COLO829 (cell line): ENCODE measurements around the gene ISX.

Source experiments
- DNase-seq: peaks from one replicate; pipeline ENCODE4 v3.0.0; 2012; ENCODE audit warnings: low spot score

The ISX gene

DNA sequence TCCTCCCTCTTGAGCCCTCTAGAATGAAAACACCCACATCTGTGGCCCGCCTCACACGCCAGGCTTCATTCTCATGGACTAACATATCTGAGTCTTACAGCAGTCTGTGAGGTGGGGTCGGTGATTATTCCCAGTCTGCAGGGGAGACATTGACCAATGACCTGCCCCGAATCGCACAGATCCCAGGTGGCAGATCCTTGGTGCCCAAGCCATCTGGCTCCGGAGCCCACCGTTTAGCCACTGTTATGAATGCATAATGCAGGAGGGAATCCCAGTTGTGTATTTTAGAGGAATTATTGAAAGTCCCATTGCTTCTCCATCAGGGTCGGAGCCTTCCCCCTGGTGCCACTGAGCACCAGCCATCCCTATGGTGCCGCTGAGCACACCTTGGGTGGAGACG lies 47.4 kb downstream of the ISX start:
- DNase-seq = no peak

DNA sequence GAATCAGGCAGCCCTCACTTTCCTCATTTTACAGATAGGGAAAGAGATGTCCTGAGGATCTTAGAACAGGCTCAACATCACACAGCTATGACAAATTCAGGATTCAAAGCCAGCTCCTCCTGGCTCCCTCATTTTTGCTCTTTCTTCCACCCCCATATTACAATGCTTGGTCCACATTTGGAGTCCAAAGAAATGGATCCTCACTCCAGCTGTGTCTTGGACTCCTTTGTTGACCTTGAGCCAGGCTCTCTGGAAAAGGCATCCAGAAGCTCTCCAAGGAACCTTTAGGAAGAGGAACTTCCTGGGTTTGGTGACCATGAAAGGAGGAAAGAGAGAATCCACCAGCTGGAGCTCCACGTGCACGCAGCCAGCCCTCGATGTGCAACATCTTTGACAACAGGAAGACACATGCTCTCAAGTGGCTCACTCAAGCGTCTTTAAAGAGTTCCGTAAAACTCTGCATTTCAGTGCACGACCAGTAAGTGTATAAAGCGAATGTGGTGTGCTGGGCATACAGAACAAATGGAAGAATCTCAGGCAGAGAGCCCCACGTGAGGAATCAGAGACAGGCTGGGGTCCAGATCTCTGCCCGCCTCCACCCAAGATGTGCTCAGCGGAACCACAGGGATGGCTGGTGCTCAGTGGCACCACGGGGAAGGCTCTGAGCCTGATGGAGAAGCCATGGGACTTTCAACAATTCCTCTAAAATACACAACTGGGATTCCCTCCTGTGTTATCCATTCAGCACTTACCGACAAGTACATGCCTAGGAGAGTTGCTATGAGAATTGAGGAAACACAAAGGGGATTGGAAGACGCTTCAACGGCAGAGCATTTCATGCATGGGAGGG lies 48.4 kb downstream of the ISX start:
- no peak for DNase-seq

DNA sequence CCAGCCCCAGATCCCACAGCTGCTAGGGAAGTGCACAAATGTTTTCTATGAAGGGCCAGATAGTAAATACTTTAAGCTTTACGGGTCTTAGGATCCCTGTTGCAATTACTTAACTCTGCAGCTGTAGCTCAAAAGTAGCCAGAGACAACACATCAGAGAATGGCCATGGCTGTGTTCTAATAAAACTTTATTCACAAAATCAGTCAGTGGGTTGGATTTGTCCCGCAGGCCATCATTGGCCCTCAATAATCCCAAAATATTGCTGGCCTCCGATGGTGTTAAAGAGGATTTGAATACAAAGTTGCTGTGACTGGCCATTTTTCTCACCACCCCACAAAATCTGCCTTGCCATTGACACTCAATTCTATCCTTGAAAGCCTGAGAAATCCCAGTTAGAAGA lies 49.6 kb downstream of the ISX start:
- DNase-seq = no peak

DNA sequence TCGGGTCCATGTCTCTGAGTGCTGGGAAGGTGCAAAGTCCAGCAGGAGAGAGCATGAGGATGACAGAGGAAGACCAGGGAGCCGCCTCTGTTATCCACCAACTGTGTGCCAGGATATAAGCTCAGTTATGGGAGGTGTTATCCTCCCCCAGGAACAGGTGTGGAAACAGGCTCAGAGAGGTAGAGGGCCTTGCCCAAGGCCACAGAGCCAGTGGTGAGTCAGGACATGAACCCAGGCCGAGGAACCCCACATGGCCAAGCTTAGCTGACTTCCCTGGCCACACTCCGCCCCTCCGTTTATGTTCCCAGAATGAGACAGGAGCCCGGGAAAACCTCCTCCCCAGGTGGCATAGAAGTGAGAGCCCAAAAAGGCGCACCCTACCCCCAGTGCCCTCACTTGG lies 50.3 kb downstream of the ISX start:
- no peak for DNase-seq

DNA sequence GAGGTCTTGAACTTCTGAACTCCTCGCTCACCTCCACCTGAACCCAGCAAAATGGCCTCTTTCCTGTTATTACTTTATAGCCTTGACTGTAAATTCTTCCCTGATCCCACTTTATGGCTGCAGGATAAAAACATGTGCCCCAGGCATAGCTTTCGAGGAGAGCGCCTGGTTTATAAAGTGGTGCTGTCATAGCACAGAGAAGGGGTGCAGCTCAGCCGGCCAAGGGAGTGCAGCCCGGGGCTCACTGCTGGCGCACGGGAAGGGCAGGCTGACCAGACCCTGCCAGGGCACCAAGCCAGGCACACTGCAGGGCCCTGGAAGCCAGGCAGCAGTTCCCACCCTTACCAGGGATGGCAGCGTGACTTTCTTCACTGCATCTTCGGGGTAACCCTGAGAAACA lies 50.9 kb downstream of the ISX start:
- DNase-seq = no peak

DNA sequence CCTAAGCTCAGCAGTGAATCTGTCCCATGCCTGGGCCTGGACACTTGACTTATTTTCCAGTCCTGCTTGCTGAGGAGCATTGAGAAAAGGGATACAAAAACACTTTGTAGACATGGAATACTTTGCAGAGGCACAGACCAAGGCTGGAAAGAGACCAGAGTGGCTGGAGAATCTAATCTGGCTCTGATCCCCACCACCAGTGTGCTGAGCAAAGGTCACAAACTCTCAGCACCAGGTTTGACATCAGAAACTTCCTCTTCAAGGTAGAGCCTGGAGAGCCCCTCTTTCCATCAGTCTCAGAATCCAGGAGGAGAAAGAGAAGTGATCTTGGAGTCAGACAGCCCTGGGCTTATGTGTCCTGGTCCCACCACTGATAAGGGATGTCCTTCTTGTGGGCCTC lies 53.5 kb downstream of the ISX start:
- DNase-seq = no peak

DNA sequence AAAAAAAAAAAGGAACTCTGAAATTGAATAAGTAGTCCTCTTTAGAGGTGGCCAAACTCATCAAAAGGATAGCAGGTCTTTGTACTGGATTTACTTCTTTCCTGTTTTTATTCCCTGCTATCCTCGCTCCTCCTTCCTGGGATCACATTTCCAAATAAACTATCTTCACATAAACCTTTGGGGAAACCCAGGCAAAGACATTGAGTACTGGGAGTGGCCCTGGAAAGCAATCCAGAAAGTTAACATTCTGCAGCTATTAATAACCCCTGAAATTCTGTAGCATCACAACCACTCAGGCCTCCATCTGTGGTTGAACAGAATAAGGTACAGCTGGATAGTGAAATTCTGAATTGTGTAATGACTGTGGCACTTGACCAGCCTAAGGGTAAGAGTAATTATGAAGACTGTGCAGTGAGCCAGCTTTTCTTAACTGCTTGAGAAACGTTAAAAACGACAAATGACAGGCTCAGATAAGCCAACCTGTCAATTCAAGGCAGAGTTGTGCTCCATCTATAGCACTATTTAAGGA lies 58.8 kb downstream of the ISX start:
- no peak for DNase-seq

DNA sequence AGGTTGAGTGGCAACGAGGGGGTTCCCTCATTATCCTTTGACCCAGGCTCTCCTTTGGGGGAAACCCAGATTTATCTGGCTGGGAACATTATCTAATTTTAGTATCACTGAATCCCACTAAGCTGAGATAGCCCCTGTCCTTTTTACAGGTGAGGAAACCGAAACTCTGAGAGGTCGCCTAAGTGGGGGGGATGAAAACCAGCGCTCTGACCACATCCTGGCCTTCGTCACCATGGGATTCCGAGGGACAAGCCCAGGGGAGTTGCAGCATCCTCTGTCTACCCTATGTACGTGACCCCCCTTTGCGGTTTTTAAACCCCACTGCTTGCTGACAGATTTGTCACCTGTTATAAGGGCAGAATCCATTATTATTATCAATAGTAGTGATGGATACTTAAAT lies 61.0 kb downstream of the ISX start:
- no peak for DNase-seq

DNA sequence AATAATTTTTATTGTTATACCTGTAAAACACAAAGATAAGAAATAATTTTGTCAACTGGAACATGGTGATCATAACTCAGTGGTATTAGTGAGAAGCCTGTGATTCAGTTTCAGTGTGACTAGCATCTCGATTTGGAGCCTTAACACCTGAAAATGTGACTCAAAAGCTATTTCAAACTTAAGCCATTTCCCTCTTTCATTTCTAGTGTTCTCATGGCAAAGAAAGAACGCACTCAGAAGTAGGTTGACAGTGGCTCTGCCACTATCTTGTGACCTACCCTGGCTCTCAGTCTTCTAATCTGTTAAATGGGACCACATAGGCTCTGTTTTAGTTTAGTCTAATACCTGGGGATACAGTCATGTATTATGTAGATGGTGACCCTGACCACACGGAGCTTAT lies 62.7 kb downstream of the ISX start:
- DNase-seq = no peak

DNA sequence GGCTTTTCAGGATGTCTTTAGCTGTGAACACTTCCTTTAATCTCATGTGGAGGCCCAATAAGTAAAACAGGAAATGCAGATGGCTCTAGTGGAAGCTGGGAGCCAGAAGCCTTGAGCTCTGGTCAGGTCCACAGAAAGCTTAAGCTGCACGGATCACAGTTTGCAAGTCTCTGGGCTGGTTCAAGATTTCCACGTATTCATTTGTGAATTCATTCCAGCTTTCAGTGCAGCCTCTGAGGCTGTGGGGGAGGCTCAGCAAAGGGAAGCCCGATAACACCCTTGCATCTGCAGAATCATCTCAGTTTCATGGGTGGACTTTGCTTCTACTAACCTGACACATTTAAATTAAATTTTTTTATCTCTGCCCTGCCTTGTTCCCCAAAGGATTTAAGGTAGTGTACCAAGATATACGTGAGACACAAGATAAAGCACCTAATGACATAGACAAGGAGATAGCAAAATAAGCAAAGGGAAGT lies 65.6 kb downstream of the ISX start:
- DNase-seq = no peak

DNA sequence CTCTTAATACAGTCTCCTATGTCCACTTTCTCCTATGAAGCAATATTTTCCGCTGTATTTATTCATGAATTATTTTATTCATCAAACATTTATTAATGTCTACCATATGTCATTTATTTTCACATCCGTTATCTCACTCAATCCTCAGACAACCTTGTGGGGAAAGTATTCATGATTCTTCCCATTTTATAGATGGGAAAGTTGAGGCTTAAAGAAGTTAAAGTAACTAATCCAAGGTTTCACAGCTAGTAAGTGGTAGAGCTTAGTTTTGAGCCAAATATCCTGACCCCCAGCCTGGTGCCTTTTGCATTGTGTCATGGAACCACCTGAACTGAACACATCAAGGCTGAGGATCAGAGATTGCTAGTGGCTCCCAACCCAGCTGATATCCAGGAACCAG lies 66.6 kb downstream of the ISX start:
- no peak for DNase-seq

DNA sequence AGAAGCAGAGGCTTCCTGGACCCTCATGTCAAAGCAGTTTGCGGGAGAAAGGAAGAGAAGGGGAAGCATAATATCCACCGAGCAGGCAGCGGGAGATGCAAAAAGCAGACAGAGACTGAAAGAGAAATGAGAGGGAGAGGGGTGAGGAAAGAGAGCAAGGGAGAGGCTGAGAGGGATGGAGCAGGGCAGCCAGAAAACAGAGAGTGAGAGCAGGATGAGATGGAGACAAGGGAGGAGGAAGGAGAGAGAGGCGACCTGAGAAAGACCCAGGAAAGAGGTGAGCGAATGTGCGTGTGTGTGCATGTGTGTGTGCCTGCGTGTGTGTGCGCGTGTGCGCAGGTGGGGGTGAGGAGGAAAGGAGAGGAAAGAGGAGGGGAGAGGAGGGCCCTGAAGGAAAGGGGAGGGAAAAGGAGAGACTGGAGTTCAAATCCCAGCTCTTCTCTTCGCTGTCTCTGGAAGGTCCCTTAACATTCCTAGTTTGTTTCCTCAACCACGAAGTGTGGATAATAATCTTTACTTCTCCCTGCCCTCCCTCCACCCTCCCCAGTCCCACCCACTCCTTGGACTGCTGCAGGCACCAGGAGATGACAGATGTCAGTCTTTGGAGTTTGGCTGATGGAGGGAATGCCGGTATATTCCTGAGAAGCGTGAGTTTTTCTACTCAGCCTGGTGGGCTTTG lies 67.9 kb downstream of the ISX start:
- no peak for DNase-seq

DNA sequence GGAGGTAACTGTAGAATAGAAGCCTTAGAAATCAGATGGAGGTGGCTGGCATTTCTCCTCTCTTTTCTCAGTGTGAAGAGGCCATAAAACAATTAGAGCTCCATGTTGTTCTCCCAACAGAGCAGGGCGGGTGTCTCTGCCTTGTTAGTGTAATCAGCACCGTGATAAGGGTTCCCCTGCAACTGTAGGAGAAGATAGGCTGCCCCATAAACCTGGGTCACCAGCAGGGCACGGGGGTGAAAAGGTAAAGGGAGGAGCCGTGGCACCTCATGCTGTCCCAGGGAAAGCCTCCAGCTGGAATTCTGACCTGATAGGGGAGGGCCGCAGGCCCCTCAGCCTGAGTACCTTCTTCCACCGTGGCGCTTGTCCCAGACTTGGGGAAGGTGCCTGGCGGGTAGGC lies 68.7 kb downstream of the ISX start:
- no peak for DNase-seq

DNA sequence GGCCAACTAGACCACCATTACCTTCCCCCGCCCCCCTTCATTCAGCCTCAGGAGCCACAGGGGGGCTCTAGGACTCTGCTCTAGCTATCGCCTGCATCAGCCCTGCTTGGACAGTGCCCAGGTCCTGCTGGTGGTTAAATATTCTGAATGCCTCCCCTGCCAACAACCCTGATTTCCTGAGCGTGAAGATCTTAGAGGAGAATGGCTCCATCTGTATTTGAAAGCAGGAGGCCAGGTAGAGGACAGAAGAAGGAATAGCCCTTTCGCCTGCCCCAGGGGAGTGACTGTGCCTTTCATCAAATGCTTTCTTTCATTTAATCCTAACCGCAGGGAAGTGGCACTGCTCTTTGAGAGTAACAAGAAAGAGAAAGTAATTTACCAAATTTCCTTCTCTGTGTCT lies 69.2 kb downstream of the ISX start:
- no peak for DNase-seq
